Activated CD4-positive, alpha-beta T cell treated with anti-CD3 and anti-CD28 coated beads, Interleukin-2, amount 50 U/mL, for 24 hours (primary cell): ENCODE results near the gene THRAP3.
"Not testable (repeated sequence)": the region's sequence is repeated elsewhere in the genome, so short reads cannot be mapped to it uniquely, and the experiment has no call there.

ENCODE experiments used
- DNase-seq, 2 donors: peaks; one replicate each; pipeline ENCODE4 v3.0.0-alpha.2; 2020; ENCODE audit warnings: low read depth in 1 of 2, low spot score in 1 of 2

THRAP3 gene, protein sequence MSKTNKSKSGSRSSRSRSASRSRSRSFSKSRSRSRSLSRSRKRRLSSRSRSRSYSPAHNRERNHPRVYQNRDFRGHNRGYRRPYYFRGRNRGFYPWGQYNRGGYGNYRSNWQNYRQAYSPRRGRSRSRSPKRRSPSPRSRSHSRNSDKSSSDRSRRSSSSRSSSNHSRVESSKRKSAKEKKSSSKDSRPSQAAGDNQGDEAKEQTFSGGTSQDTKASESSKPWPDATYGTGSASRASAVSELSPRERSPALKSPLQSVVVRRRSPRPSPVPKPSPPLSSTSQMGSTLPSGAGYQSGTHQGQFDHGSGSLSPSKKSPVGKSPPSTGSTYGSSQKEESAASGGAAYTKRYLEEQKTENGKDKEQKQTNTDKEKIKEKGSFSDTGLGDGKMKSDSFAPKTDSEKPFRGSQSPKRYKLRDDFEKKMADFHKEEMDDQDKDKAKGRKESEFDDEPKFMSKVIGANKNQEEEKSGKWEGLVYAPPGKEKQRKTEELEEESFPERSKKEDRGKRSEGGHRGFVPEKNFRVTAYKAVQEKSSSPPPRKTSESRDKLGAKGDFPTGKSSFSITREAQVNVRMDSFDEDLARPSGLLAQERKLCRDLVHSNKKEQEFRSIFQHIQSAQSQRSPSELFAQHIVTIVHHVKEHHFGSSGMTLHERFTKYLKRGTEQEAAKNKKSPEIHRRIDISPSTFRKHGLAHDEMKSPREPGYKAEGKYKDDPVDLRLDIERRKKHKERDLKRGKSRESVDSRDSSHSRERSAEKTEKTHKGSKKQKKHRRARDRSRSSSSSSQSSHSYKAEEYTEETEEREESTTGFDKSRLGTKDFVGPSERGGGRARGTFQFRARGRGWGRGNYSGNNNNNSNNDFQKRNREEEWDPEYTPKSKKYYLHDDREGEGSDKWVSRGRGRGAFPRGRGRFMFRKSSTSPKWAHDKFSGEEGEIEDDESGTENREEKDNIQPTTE

DNA sequence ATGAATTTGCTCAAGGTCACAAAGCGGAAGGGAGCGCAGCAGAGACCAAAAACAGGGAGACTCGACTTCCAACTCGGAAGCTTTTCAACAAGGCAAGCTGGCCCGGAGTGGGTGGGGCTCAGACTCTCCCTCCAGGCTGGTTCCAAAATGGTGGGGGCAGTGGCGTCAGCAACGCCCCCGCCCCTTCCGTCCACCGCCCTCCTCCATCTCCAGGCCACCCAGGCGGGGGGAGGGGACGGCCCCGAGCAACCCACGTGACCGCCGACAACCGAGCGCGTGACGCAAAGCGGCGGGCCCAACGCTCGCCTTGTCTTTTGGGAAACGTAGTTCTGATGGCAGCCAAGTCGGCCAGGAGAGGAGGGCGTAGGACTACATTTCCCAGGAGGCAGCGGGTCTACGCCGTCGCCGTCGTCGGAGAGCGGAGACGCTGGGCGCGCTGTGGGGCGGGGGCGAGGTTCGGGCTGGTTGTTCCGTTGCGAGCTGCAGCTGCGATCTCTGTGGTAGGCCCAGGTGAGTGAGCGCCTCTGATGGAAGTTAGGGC lies at the start of gene THRAP3:
Gene THRAP3 (plus strand): TSS at position 448 of the 541 bp plus-strand sequence. CDS start 58,121 bp downstream, outside the sequence.
- peak; percentile 97 to 99 for DNase-seq

DNA sequence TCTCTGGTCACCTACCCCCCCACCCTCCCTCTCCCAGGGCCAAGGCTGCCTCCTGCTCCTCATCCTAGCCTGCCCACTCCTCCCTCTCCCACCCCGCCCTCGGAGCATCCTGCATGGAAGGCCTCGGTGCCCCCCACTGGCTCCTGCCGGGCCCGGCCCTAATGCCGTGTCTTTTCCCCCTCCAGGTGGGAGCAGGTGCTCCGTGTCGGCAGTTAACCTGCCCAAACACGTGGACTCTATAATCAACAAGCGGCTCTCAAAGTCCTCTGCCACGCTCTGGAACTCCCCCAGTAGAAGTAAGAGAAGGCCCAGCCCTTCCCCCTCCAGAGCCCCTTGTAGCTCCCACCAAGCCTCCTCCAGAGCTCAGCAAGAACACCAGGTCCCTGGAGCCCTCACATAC lies 49.5 kb upstream of the THRAP3 start:
- DNase-seq = no peak

DNA sequence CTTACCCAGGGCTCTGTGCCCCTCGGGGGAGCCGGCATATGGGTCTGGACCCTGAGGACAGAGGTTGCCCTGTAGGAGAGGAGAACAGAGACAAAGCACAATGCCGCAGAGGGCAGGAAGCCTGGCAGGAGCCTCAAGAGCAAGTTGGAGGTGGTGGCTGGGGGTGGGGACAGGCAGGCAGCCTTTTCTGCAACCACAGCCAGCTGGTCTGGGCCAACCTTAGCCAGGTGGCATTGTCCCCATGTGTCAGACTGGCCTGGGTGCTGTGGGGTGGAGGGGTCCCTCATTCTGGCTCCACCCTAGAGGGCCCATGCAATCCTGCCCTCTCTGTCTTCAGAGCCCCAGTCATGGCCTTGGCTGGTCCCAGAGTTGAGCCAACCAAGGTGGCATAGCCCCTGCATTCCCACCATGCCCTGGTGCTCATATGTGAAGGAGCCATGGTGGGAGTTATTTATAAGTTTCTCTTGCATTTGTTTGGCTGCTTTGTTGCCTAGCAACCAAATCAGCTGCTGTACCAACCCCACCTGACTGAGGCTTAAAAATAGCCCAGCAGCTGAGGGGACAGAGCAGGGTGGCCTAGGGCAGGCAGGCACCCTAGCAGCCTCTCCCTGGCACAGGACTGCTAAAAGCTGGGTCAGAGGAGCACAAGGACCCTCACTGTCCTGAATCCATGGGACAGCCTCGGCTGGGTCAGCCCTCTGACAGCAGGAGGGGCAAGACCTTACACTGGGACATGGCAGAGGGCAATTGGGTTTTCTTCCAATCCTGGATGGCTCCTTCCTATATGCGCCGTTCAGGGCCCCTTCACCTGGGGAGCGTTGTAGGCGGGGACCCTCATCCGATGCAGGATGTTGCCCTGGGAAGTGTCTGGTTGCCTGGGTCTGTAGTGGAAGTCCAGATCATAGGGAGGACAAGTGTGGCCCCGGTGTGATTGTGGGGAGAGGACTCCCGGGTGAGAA lies 48.8 kb upstream of the THRAP3 start:
- DNase-seq = no peak

DNA sequence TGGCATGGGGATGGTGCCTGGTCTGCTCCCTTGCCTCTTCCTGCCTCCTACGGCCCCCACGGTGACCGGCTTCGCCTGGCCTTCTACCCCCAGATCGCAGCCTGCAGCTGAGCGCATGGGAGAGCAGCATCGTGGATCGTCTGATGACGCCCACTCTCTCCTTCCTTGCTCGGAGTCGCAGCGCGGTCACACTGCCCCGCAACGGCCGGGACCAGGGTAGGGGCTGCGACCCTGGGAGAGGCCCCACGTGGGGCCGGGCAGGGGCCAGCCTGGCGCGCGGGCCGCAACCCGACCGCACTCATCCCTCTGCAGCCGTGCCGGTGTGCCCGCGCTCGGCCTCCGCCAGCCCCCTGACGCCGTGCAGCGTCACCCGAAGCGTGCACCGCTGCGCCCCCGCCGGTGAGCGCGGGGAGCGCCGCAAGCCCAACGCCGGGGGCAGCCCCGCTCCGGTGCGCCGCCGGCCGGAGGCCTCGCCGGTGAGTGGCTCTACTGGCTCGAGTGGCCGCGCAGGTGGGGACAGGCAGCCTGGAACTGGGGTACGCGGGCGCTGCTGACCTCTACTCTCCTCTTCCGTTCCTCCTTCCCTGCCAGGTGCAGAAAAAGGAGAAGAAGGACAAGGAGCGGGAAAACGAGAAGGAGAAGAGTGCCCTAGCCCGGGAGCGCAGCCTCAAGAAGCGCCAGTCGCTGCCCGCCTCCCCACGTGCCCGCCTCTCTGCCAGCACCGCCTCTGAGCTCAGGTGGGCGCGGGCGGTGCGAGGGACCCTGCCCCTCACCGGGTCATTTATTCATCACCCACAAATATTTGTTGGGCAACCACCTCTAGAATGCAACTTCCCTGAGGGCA lies 47.9 kb upstream of the THRAP3 start:
- no peak for DNase-seq

DNA sequence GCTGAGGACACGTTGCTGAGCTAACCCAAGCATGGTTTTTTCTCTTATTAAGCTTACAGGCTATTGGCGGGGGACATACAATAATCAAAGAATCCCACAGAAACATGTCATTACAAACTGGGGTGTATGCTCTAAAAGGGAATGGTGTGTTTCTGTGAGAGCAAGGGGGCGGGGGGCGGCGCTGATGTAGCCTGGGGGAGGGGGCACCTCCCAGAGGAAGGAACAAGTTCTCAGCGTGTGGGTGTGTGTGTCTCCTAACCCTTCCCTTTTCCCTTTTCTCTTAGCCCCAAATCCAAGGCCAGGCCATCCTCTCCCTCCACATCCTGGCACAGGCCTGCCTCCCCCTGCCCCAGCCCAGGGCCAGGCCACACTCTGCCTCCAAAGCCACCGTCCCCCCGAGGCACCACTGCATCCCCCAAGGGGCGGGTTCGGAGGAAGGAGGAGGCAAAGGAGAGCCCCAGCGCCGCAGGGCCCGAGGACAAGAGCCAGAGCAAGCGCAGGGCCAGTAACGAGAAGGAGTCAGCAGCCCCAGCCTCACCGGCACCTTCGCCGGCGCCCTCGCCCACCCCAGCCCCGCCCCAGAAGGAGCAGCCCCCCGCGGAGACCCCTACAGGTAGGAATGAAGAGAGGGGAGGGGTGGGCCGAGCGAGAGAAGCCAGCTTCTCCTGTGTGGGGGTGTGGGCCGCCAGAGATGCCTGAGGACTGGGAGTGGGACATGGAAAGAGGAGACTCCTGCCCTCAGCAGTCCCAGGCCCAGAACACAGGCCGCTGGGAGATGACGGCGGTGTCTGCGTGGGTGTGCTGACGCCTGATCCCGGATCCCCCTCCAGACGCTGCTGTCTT lies 46.4 kb upstream of the THRAP3 start:
- DNase-seq = no peak

DNA sequence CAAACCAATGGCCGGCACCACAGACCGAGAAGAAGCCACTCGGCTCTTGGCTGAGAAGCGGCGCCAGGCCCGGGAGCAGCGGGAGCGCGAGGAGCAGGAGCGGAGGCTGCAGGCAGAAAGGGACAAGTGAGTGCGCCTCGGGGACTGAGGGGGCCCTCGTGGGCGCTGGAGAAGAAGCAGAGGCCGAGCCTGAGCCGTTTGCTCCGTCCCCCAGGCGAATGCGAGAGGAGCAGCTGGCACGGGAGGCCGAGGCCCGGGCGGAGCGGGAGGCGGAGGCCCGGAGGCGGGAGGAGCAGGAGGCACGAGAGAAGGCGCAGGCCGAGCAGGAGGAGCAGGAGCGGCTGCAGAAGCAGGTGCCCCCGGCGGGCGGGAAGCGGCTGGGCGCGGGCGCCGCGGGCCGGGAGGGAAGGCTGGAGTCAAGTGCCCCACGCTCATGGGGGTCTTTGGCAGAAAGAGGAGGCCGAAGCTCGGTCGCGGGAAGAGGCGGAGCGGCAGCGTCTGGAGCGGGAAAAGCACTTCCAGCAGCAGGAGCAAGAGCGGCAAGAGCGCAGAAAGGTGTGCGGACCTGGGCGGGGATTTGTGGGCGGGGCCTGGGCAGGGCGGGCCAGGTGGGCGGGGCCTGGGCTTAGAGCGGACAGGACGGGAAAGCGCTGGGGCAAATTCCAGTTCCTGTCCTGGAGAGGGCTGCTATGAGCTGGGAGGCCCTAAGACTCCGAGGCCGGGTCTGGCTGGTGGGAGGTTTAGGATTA lies 45.6 kb upstream of the THRAP3 start:
- DNase-seq = no peak

DNA sequence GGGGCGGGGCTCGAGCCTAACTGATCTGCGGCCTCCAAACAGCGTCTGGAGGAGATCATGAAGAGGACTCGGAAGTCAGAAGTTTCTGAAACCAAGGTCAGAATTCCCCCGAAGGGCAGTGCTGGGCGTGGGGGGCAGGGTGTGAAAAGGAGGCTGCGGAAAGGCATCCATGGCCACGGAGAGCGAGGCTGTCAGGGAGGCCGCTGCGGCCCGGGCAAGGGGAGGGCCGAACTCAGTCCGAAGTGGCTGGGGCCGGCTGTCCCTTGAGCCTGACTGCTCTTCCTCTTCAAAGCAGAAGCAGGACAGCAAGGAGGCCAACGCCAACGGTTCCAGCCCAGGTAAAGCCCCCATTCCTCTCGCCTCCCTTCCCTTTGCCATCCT lies 45.0 kb upstream of the THRAP3 start:
- no peak for DNase-seq

DNA sequence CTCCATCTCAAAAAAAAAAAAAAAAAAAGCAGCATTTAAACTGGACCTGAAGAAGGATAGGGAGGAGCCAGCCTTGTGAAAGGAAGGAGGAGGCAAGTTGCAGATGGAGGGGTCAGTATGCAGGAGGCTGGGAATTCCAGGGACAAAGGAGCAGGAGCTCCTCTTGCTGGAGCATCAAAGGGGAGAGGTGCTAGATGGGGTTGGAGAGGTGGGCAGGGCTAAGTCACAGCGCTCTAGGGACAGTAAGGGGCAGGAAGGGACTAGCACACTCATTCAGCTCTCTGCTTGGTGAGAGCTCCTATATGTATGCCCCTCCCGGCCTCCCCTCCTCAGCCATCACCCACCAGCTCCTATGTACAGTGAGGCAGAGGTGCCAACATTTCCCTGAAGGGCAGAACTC lies 41.5 kb upstream of the THRAP3 start:
- no peak for DNase-seq

DNA sequence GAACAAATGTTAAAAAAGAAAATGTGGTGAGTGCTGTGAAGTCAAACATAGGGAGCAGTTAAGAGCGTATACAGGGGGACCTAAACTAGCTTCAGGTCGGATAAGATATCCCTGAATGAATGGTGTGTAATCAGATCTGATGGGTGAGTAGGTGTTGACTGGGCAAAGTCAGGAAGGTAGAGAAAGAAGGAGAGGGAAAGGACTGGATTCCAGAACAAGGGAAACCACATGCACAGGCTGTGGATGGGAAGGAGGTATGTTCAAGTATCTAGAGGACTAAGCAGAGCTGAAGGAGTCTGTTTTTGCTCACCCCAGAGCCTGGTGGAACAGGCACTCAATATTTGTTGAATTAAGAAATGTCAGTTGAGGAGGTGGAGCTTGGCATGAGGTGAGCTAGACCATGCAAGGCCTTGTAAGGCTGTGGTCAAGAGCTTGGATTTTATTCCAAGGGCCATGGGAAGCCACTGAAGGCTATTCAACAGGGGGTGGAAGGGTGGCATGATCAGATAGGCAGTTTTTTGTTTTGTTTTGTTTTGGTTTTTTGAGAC lies 40.9 kb upstream of the THRAP3 start:
- no peak for DNase-seq

DNA sequence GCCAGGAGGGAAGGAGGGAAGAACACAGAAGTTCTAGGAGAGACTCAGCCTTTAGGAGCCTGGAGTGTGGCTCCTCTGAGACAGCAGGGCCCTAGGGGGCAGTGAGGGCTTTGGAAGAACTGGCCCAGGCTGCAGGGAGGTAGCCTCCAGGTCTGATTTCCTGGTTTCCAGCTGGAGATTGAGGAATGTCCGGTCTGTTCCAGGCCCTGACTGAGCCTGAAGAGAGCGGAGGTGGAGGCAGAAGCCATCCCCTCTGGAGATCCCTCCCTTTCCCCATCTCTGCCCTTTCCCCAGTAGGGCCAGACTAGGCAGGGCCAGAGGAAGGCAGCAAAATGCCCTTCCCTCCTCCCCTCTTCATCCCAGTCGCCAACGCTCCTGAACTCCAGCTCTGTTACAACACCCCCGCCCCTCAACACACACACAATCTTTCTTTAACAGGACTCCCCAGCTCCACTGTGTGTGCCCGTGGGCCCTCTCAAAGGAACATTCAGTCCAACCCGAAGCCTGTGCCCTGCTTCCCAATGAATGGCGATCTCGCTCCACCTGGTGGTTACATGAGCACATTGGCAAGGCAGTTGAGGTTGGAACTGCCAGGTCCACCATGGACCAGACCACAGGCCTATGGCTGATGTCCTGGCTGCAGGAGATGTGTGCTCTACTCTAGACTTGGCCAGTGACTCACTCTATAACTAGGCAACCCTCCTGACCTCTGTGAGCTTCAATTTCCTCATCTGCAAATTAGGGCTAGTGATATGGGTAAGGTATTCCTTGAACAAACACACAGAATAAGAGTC lies 36.2 kb upstream of the THRAP3 start:
- DNase-seq = peak; percentile 54 to 69

DNA sequence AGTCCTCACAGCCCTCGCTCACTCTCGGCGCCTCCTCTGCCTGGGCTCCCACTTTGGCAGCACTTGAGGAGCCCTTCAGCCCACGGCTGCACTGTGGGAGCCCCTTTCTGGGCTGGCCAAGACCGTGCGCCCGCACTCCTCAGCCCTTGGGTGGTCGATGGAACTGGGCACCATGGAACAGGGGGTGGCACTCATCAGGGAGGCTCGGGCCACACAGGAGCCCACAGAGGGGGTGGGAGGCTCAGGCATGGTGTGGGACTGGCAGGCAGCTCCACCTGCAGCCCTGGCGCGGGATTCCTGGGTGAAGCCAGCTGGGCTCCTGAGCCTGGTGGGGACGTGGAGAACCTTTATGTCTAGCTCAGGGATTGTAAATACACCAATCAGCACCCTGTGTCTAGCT lies 27.4 kb upstream of the THRAP3 start:
- DNase-seq = not testable (repeated sequence)

DNA sequence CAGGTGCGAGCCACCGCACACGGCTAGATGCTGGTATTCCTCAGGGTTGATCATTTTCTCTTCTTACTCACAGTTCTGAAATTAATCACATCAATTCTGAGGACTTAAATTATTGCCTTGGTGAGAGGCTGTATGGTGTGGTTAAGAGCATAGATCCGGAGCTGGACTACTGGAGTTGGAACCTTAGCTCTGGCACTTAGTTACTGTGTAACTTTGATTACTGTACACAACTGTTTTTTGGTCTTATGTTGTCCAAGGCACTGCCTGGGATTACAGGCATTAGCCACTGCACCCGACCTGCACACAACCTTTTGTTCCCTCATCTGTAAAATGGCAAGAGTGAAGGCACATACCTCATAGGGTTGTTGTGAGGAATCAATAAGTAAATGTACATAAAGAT lies 25.6 kb upstream of the THRAP3 start:
- DNase-seq = no peak

DNA sequence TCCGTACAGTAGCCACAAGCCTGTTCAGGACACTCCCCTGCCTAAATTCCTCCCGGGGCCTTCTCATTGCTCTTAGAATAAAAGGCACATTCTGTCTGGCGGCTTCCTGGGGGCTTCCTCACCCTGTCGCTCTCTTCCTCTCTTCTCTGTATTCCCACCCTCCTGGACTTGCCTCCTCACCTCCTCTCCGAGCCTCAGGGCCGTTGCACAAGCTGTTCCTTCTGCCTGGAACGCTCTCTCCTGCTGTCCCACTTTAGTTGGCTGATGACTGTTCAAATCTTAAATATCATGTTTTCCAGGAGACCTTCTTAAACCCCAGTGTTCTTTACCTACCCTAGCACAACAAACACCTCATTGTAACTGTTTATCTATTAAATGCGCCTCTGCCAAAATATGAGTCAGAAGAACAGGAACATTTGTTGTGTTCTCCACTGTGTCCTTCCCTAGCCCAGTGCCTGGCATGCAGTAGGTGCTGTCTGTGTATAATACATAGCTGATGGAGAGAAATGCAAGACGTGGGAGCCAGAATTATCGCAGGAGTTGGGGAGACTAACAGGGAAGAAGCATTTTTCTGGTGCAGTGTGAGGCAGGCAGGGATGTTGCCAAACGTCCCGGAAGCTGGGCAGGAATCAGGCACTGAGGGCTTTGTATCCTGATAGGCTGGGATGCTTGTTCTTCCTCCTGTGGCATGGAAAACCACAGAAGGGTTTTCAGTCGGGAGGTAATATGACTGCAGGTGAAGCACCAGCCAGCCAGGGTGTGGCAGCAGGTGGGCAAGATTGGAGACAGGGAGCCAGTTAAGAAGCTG lies 24.1 kb upstream of the THRAP3 start:
- DNase-seq = no peak

DNA sequence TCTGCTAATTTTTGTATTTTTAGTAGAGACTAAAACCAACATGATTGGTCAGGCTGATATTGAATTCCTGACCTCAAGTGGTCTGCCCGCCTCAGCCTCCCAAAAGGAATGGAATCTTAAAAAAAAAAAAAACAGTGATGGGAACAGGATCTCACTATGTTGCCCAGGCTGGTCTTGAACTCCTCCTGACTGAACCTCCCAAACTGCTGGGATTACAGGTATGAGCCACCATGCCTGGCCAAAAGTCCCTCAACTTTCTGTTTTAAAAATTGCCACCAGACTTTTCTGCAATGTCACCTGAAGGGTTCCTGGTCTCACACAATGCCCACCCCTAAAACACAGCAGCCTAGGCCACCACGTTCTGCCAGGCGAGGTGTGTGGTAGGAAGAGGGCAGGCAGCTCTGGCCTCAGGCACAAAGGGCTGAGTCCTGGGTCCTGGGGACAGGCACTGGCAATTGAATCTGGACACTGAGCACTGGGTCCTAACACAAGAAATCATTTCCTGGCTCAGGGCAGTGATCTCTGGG lies 21.2 kb upstream of the THRAP3 start:
- DNase-seq = no peak

DNA sequence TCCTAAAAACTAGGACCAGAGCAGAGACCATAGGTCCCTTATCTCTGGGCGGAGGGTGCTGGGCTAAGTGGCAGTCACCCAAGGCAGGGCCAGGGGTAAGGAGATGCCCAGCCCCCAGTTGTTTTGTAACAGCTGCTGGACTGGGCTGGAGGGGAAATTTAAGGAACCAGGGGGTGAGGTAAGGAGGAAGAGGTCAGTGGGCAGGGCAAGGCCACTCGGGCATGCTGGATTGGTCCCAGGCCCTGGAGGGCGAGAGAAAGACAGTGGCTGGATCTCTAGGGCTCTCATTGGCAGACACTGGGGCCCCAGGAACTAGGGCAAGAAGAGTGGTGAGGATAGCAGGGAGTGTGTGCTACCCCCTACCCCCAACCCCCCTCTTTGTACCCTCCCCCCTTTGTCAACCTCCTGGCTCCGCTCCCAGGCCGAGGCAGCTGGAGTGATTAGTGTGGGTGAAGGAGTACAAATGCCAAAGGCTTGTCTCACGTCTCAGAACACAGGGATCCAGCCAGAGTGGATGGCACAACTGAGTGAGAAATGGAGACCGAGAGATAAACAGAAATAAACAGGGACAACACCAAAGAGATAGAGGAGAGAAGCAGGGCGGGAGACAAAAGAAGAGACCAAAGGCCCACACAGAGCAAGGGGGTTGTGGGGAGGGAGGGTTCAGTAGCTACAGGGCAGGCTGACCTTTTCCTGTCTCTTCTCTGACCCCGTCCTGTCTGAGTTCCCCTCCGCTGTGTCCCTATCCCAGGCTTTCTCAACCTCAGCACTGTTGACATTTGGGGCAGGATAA lies 20.5 kb upstream of the THRAP3 start:
- DNase-seq = no peak
